ENCODE measurements around the gene ADIPOR2.

DNA sequence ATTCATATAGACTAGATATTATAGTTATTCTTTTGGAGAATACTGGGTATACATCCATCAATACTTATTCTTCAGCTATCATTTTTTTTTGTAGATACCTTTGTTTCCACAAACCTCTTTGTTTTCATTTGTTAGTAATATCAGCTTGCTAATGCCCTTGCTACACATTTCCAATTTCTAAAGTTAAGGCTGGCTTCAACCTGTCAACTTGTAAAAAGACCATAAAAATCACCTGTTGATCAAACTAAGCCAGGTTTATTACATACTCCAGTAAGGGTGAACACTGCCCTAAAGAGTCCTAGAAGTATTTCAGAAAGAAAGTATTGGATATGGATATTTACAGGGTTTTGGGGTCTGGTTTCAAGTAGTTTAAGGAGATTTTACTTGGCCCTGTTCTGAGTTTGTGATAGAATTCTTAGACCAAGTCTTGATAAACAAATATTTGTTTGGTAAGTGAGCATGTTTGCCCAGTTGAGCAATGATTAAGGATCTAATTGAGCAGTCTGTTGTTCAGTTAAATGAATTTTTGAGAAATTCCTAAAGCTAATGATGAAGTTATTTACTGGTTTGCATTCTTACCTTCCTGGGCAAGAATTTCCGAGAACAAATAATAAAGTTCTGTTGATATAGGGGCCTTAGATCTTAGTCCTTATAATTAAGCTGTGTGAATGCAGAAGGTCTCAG lies 76.7 kb downstream of the ADIPOR2 start:
- TF ChIP-seq, protein P1, sequence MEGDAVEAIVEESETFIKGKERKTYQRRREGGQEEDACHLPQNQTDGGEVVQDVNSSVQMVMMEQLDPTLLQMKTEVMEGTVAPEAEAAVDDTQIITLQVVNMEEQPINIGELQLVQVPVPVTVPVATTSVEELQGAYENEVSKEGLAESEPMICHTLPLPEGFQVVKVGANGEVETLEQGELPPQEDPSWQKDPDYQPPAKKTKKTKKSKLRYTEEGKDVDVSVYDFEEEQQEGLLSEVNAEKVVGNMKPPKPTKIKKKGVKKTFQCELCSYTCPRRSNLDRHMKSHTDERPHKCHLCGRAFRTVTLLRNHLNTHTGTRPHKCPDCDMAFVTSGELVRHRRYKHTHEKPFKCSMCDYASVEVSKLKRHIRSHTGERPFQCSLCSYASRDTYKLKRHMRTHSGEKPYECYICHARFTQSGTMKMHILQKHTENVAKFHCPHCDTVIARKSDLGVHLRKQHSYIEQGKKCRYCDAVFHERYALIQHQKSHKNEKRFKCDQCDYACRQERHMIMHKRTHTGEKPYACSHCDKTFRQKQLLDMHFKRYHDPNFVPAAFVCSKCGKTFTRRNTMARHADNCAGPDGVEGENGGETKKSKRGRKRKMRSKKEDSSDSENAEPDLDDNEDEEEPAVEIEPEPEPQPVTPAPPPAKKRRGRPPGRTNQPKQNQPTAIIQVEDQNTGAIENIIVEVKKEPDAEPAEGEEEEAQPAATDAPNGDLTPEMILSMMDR (IDR thresholded peaks at IDR 0.05): no peak
- TF ChIP-seq POLR2AphosphoS5 (IDR thresholded peaks at IDR 0.05): no peak
- no peak for TF ChIP-seq EP300 (IDR thresholded peaks at IDR 0.05)
- TF ChIP-seq POLR2A (IDR thresholded peaks at IDR 0.05): no peak
